Germinal center (tissue), 1 donor: ENCODE measurements around the gene RTN4IP1.
"Not testable (repeated sequence)": the region's sequence is repeated elsewhere in the genome, so short reads cannot be mapped to it uniquely, and the experiment has no call there.

ENCODE experiments used
- DNase-seq: peaks from one replicate; pipeline ENCODE4 v3.0.0; 2012; ENCODE audit warnings: mixed read lengths, low spot score

The RTN4IP1 gene

GRCh38 chr6:106627760-106628159, 1.5 kb downstream of the RTN4IP1 start:
- DNase-seq: not testable (repeated sequence)

GRCh38 chr6:106626485-106626884, 2.8 kb downstream of the RTN4IP1 start:
- no peak for DNase-seq

GRCh38 chr6:106623039-106623438, 6.3 kb downstream of the RTN4IP1 start:
- DNase-seq: no peak

- no peak for DNase-seq
Observed at GRCh38 chr6:106622412-106622811, 6.9 kb downstream of the RTN4IP1 start.

- DNase-seq: no peak
Observed at GRCh38 chr6:106620931-106621672, 8.2 kb downstream of the RTN4IP1 start.

- no peak for DNase-seq
Observed at GRCh38 chr6:106619223-106619622, 10.1 kb downstream of the RTN4IP1 start.

DNA sequence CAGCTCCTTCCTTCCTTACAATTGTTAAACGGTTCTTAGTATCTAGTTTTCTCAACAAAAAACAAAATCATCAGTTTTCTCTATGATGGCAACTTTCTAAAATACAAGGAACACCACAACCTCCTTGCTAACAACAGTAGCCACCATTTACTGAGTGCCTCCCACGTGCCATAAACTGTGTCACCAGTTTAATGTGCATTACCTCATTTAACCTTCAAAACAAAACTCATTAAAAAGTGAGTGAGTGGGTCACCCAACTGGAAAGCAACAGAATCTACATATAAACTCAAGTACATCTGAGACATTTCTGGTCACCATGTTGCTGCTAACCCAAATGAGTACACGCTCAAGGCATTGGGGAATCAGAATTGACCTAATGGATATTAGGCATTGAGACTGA, 11.0 kb downstream of the RTN4IP1 start:
- no peak for DNase-seq

DNA sequence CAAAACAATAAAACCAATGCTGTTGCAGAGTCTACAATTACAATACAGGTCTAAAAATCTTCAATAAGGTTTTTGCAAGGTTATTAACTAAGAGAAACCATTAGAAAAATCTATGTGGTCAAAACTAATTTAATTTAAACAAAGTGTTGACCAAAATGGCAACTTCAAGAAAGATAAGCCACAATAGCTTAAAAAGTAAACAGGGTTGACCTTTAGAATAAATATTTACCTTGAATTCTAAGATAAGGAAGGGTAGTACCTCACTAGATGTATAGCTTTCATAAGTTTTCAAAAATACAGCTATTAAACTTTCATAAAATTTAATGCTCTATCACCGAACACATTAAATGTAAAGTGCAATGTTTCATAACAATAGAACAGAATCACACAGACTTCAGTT, 11.4 kb downstream of the RTN4IP1 start:
- no peak for DNase-seq

DNA sequence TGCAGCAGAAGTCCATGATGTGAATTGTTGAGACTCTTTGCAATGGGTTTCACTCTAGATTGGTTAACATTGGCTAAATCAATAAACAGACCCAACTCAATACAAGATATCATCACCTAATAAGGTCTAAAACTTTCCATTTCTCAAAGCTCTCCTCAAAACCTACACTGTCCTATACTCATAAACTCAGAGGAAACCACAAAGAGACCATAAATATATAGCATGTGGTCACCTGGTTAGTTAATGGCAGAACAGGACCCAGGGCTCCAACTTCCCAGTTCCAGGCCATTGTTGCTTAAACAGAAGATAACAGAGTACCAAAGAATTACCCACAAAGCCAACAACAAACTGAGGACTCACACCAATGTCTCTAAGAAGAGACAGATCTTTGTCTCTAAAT, 12.0 kb downstream of the RTN4IP1 start:
- DNase-seq: no peak

GRCh38 chr6:106614592-106615257, 14.6 kb downstream of the RTN4IP1 start:
- peak; percentile 11 for DNase-seq

DNA sequence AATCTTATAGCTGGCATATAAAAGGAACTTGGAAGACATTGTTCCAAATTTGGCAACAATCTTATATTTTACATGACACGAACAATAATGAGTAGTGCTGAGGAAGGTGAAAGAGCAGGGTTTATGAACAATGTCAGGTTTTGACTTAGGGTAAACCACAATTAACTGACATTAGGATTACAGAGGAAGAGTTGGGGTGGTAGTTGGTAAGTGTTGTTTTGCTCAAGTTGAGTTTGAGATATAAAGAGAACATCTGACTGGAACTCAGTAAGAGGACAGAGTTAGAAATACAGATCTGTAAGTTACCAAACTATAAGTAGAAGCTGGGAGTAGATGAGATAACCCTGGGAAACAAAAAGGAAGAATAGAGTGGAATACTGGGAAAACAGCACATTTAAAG, 15.1 kb downstream of the RTN4IP1 start:
- DNase-seq: no peak

DNA sequence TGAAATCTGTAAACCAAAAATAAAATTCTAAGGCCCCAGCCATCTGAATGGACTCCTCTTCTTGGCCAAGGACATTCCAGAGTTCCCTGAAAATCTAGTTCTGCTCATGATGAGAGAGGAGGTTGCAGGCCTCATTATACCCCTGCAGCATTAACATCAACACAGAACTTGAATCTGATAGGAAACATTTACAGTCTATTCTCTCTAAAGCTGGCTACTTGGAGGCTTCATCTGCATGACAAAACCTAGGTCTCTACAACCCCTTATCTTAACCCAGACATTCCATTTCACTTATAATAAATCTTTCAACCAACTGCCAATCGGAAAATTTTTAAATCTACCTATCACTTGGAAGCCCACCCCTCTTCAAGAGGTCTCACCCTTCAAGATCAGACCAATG, 15.7 kb downstream of the RTN4IP1 start:
- DNase-seq: no peak

DNA sequence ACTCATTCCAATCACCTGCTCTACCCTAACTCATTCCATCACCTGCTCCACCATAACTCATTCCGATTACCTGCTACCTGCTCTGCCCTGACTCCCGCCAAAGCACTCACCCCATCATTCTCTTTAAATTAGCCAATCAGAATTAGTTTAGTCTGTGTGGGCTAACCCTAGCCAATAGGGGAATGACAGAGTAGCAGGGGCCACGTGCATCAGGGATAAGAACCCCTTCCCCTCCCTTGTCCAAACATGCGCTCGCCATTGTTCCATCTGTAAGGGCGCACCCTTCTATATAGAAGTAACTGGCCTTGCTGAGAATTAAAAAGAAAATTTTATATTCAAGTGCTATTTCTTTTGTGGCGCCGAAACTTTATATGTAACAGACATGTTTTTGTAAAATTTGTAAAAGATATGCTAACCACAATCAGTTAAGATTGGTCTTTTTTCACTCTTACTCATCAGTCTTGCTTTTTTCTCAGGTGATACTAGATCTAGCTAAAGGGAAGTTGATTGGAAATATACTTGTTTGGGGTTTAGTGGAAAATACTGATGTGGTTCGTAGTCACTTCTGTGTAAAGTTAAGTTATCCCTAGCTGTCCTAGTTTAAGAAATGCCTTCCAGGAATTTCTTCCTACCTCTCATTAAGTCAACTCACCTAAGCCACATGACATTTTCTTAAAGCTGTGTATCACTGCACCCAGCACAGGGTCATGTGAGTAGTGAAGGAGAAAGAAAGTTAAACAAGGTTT, 16.5 kb downstream of the RTN4IP1 start:
- DNase-seq: no peak

- DNase-seq: no peak
Observed at GRCh38 chr6:106611030-106611429, 18.3 kb downstream of the RTN4IP1 start.

DNA sequence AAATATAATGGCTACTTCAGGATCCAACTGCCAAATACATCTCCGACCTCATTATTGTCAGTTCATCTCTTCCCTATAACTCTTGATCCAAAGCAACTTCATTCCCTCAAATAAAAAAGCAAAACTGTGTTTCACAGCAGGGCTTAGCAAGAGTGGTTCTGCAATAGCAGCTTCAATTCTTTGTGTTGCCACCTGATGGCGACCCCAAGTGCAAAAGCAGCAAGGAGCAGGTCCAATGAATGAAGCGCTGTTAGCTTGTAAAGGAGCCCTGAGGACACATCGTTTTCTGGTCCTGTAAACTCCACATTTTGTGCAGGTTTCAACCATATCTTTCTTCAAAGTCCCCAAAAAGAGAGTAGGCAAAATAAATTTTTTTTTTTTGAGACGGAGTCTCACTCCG, 19.6 kb downstream of the RTN4IP1 start:
- DNase-seq: peak; percentile 50

GRCh38 chr6:106608080-106608668, 21.1 kb downstream of the RTN4IP1 start:
- DNase-seq: peak; percentile 60

GRCh38 chr6:106600329-106600728, 29.0 kb downstream of the RTN4IP1 start:
- no peak for DNase-seq

GRCh38 chr6:106599440-106599839, 29.9 kb downstream of the RTN4IP1 start:
- no peak for DNase-seq

- no peak for DNase-seq
Observed at GRCh38 chr6:106591111-106591825, 38.0 kb downstream of the RTN4IP1 start.

GRCh38 chr6:106588937-106589336, 40.4 kb downstream of the RTN4IP1 start:
- DNase-seq: not testable (repeated sequence)

GRCh38 chr6:106586815-106587415, 42.4 kb downstream of the RTN4IP1 start:
- no peak for DNase-seq

DNA sequence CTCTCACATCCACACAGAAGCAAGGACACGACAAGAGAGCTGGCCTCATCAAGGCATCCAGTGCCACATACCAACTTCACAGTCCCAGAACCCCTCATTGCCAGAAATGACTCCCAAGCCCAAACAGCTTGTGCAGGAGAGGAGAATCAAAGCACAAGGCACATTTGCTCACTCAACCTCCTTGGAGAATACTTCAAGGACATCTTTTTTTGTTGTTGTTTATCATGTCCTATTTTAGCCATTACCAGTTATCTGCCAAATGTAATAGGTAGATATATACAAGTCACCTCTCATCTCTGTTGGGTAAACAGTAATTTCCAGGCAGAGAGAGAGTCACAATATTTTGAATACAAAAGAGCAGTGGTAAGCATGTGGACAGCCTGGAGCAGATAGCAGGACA, 47.8 kb downstream of the RTN4IP1 start:
- no peak for DNase-seq
